OCI-LY7 (cell line): Measurements from ENCODE around the gene CLSTN2. TPM values are rescaled to one million over a fixed set of nuclear protein-coding genes. Genes with fewer than 3 reads are reported as not detected.

Experiments
- BruUV-seq: library from RNA; stranded (reverse); fragments of 400-500 nt; replicated peaks from 2 replicates; lab custom pipeline; 2021; lab: Mats Ljungman, UMichigan
- CTCF ChIA-PET: fragments of 300-600 bp; sonication (Branson Sonifier 250); formaldehyde crosslinking; loops from one replicate; lab custom pipeline; 2022; ENCODE audit warnings: antibody characterized with exemption; ENCODE audit not compliant: unreplicated experiment; lab: Charles Lee
- POLR2A ChIA-PET: fragments of 300-600 bp; sonication (Branson Sonifier 250); formaldehyde crosslinking; loops from one replicate; lab custom pipeline; 2022; ENCODE audit warnings: antibody characterized with exemption; lab: Charles Lee
- DNase-seq: peaks from one replicate; pipeline ENCODE4 v3.0.0-alpha.2; 2015; ENCODE audit warnings: low spot score
- H2AFZ ChIP-seq: fragments of 200-600 bp; sonication (generic), shearing (Covaris generic); 2 replicates; pipeline ENCODE4 v1.6.1; 2014; ENCODE audit warnings: mild to moderate bottlenecking, antibody characterized with exemption, low read length, moderate library complexity
- H3K27ac ChIP-seq: fragments of 200-600 bp; sonication (generic); 2 replicates; pipeline ENCODE4 v1.5.1; 2014; ENCODE audit warnings: mixed run types, low read depth, mild to moderate bottlenecking, moderate library complexity, low read length, inconsistent platforms; ENCODE audit not compliant: poor library complexity, severe bottlenecking
- H3K36me3 ChIP-seq: fragments of 200-600 bp; sonication (generic); 2 replicates; pipeline ENCODE4 v1.6.1; 2014; ENCODE audit warnings: mild to moderate bottlenecking, antibody characterized with exemption, low read length, moderate library complexity, mixed read lengths; ENCODE audit not compliant: insufficient read depth
- H3K4me1 ChIP-seq: fragments of 200-600 bp; sonication (generic); 2 replicates; pipeline ENCODE4 v1.5.1; 2014; ENCODE audit warnings: mild to moderate bottlenecking, low read length; ENCODE audit not compliant: insufficient read depth, poor library complexity, severe bottlenecking
- H3K4me2 ChIP-seq: fragments of 200-600 bp; sonication (generic); 2 replicates; pipeline ENCODE4 v1.6.1; 2014; ENCODE audit warnings: mild to moderate bottlenecking, low read length
- H3K4me3 ChIP-seq: fragments of 200-600 bp; sonication (generic); 2 replicates; pipeline ENCODE4 v1.5.1; 2014; ENCODE audit warnings: mild to moderate bottlenecking, low read depth, low read length; ENCODE audit not compliant: poor library complexity, severe bottlenecking
- H3K79me2 ChIP-seq: fragments of 200-600 bp; sonication (generic); 2 replicates; pipeline ENCODE4 v1.6.1; 2016; ENCODE audit warnings: low read depth, mild to moderate bottlenecking, low read length, moderate library complexity, mixed read lengths; ENCODE audit not compliant: insufficient read depth
- H3K9me2 ChIP-seq: fragments of 200-600 bp; sonication (generic); 2 replicates; pipeline ENCODE4 v1.6.1; 2016; ENCODE audit warnings: mild to moderate bottlenecking, low read length, mixed read lengths; ENCODE audit not compliant: insufficient read depth
- H3K9me3 ChIP-seq: fragments of 200-600 bp; sonication (generic); 2 replicates; pipeline ENCODE4 v1.6.1; 2014; ENCODE audit warnings: mild to moderate bottlenecking, mixed run types, low read length, mixed read lengths
- H4K20me1 ChIP-seq: fragments of 200-600 bp; sonication (generic); 2 replicates; pipeline ENCODE4 v1.6.1; 2014; ENCODE audit warnings: mild to moderate bottlenecking, antibody characterized with exemption, low read length, moderate library complexity, mixed read lengths; ENCODE audit not compliant: insufficient read depth
- CTCF ChIP-seq: fragments of 200-600 bp; sonication (generic); conservative IDR thresholded peaks from 2 replicates; pipeline ENCODE4 v1.5.1; 2014; ENCODE audit warnings: mild to moderate bottlenecking, antibody characterized with exemption, low read length, moderate library complexity, mixed read lengths
- EZH2phosphoT487 ChIP-seq: fragments of 200-600 bp; sonication (generic); IDR thresholded peaks from 2 replicates; pipeline ENCODE4 v1.6.1; 2018; ENCODE audit warnings: low read depth, borderline replicate concordance, mild to moderate bottlenecking, mixed run types, antibody characterized with exemption, low read length, moderate library complexity, mixed read lengths
- intact Hi-C: fragments of 100-400 bp; cut with micrococcal nuclease; formaldehyde crosslinking; loops from one replicate; pipeline ENCODE4 v1.10.0; 2022; ENCODE audit not compliant: unreplicated experiment
- total RNA-seq, 2 experiments: library from RNA; depleted of rRNA in 1 of 2; stranded (reverse); fragments of >200 nt in 1 of 2; shearing (Covaris generic) in 1 of 2; gene quantifications; 2 replicates each; pipeline ENCODE4 v1.2.3, GENCODE V29; 2014 to 2022

CLSTN2 gene
- total RNA-seq, 2 experiments from 2014 or later = not detected

GRCh38 chr3:139894643-139894989 lies 40.4 kb upstream of the CLSTN2 start:
- CTCF ChIA-PET = no interaction called here

GRCh38 chr3:139897759-139898158 lies 37.2 kb upstream of the CLSTN2 start:
- H3K4me1 ChIP-seq = no peaks in the 10 kb centered on the region
- intact Hi-C loops = no loop called here
- H3K4me3 ChIP-seq = no peak overlapping the region
- ChIA-PET POLR2A (no interaction called here), CTCF (no interaction called here)
- no peak overlapping the region for H2AFZ ChIP-seq
- TF ChIP-seq CTCF = no peak
- H3K27ac ChIP-seq = no peak overlapping the region
- no peaks in the 10 kb centered on the region for H3K9me2 ChIP-seq
- no peaks in the 10 kb centered on the region for H3K36me3 ChIP-seq
- no peaks in the 10 kb centered on the region for H3K9me3 ChIP-seq
- no TSS peak for BruUV-seq
- no peaks in the 10 kb centered on the region for H4K20me1 ChIP-seq
- H3K4me2 ChIP-seq = no peak overlapping the region
- no peak for DNase-seq
- H3K79me2 ChIP-seq = no peaks in the 10 kb centered on the region

More at GRCh38 chr3:139894643-139894989, 40.4 kb upstream of the CLSTN2 start:
- DNase-seq = no peak
- no peaks in the 10 kb centered on the region for H4K20me1 ChIP-seq
- H3K4me3 ChIP-seq = no peak overlapping the region
- BruUV-seq = no TSS peak
- H3K79me2 ChIP-seq = no peaks in the 10 kb centered on the region
- POLR2A ChIA-PET = no interaction called here
- no peak overlapping the region for H3K27ac ChIP-seq
- no peak overlapping the region for H3K4me2 ChIP-seq
- intact Hi-C loops = no loop called here
- H3K9me3 ChIP-seq = no peaks in the 10 kb centered on the region
- TF ChIP-seq EZH2phosphoT487 = no peak
- TF ChIP-seq CTCF = no peak
- H3K36me3 ChIP-seq = no peaks in the 10 kb centered on the region
- no peaks in the 10 kb centered on the region for H3K9me2 ChIP-seq
- no peaks in the 10 kb centered on the region for H3K4me1 ChIP-seq
- H2AFZ ChIP-seq = no peak overlapping the region

- Histone ChIP-seq H3K9me2 (no peaks in the 10 kb centered on the region), H3K27ac (no peak overlapping the region), H3K4me1 (no peaks in the 10 kb centered on the region), H4K20me1 (no peaks in the 10 kb centered on the region), H3K36me3 (no peaks in the 10 kb centered on the region), H2AFZ (no peak overlapping the region), H3K79me2 (no peaks in the 10 kb centered on the region), H3K4me3 (no peak overlapping the region), H3K9me3 (no peaks in the 10 kb centered on the region), H3K4me2 (no peak overlapping the region)
- no peak for DNase-seq
- ChIA-PET POLR2A (no interaction called here), CTCF (no interaction called here)
- no TSS peak for BruUV-seq
- TF ChIP-seq CTCF (no peak), EZH2phosphoT487 (no peak)
- intact Hi-C loops = no loop called here
These were observed 28.6 kb upstream of the CLSTN2 start for GRCh38 chr3:139906418-139906817.
